HL-60/S4 treated with phorbol 12-myristate 13-acetate at 8.2 ng/mL for 4 days and 3 days (cell line): ENCODE results near the gene JARID2.

Experiments
- in situ Hi-C: fragments of 300-500 bp; cut with MboI; formaldehyde crosslinking; loops from 2 replicates; pipeline ENCODE4 v1.15.0; 2022; ENCODE audit warnings: low sequenced_read_pairs

The JARID2 gene

DNA sequence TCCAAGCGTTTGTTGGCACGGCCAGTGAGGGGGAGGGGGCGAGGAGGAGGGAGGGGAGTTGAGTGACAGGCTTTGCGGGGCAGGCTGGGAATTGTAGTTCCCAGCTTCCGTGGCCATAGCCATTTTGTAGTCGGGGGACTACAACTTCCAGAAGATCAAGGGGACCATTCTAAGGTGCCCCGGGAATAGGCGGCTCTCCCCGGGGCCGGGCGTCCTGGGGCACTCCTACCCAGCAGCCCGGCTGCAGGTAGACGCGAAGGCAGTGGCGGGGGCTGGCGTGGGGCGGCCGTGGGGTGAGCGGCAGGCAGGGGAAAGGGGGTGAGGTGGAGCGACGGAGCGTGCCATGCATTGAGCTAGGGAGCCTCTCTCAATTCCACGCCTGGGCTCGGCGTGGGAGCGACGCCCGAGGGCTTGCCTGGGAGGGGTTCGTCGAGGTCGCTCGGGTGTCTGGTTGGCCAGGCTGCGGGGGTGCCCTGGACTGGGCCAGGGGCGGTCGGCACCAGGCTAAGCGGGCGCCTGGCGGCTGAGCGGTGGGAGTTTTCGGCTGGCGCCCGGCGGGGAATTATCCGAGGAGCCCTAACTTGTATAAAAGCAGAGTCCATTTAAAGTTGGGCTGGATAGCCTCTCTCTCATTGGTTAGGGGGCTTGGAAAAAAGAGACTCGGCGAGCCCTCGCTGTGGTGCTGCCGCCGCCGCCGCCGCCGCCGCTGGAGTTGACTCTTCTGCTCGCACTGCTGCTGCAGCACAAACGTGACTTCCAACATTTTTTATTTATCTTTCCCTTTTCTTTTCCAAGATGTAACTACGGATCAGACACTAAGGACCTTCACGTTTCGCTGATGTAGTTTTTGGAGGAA, at the start of gene JARID2:
Gene JARID2 (plus strand): TSS at position 709 of the 856 bp plus-strand sequence. CDS start 471 bp downstream, outside the sequence.
- in situ Hi-C loops: no loop called here

- in situ Hi-C loops: no loop called here
Observed at GRCh38 chr6:15200087-15200486, 45.8 kb upstream of the JARID2 start.

DNA sequence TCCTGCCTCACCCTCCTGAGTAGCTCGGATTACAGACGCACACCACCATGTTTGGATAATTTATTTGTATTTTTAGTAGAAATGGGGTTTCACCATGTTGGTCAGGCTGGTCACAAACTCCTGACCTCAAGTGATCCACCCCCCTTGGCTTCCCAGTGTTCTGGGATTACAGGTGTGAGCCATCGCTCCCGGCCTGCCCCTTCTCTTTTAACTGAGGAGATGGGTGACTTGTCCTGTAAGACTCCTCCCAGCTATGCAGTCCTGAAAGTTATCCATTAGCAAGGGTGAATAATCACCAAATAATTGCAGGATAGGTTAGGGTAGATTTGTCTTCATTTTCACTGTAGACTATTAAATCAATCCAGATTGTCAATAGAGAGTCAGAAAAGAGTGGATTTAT, 40.5 kb upstream of the JARID2 start:
- in situ Hi-C loops: no loop called here

DNA sequence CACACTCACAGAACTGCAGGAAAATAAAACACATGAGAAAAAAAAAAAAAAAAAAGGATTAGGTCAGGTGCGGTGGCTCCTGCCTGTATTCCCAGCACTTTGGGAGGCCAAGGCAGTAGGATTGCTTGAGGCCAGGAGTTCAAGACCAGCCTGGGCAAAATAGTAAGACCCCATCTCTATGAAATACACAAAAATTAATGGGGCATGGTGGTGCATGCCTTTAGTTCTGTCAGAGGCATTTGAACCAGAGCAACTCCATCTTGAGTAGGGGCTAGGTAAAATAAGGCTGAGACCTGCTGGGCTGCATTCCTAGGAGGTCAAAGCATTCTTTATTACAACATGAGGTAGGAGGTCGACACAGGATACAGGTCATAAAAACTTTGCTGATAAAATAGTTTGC, 39.0 kb upstream of the JARID2 start:
- in situ Hi-C loops: no loop called here

DNA sequence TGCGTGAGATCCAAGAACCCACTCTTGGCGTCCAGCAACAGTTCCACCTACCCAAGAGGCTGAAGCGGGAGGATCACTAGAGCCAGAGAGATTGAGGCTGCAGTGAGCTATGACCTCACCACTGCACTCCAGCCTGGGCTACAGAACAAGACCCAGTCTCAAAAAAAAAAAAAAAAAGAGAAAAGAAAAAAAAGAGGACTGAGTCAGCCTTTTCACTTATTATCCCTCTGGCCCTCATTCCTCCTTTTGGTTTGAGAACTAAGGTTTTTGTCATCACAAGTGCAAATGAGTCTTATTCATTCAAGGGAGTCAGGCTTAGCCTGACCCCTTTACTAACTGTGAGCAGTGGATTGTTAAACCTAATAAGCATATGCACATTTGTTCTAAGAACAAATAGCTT, 37.9 kb upstream of the JARID2 start:
- in situ Hi-C loops: no loop called here

DNA sequence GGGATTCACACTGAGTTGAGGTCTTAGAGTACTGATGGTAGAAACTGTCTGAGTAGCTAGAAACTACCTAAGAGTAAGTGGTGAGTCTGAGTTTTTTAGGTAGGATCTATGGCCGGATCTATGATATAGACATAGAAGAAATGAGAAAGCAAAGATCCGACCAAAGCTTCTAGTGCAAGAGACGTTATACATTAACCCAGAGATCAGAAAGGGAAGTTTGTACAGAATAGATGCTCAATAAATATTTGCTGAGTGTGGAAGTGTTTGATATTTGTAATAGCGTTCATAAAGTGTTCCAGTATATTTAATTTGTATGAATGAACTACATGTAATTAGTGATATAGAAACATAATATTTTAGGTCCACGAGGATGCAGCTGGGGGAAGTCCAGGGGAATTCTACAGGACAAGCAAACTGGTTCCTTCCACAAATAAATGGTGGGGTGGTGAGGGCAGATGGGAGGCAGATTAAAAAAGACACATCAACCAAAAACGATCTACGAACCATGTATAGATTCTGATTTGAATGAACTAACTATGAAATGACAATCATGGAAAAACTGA, 31.9 kb upstream of the JARID2 start:
- in situ Hi-C loops: no loop called here

DNA sequence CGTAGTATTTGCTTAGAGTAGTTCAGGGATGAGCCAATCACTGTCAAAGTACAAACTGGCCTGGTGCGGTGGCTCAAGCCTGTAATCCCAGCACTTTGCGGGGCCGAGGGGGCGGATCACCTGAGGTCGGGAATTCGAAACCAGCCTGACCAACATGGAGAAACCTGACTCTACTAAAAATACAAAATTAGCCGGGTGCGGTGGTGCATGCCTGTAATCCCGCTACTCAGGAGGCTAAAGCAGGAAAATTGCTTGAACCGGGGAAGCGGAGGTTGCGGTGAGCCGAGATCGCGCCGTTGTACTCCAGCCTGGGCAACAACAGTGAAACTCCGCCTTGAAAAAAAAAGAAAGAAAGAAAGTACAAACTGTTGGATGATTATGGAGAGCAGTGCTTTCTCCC, 27.5 kb upstream of the JARID2 start:
- in situ Hi-C loops: no loop called here

GRCh38 chr6:15220062-15220461, 25.8 kb upstream of the JARID2 start:
- in situ Hi-C loops: no loop called here

- in situ Hi-C loops: no loop called here
Observed at GRCh38 chr6:15227827-15228318, 18.0 kb upstream of the JARID2 start.

- in situ Hi-C loops: no loop called here
Observed at GRCh38 chr6:15230827-15231226, 15.0 kb upstream of the JARID2 start.

DNA sequence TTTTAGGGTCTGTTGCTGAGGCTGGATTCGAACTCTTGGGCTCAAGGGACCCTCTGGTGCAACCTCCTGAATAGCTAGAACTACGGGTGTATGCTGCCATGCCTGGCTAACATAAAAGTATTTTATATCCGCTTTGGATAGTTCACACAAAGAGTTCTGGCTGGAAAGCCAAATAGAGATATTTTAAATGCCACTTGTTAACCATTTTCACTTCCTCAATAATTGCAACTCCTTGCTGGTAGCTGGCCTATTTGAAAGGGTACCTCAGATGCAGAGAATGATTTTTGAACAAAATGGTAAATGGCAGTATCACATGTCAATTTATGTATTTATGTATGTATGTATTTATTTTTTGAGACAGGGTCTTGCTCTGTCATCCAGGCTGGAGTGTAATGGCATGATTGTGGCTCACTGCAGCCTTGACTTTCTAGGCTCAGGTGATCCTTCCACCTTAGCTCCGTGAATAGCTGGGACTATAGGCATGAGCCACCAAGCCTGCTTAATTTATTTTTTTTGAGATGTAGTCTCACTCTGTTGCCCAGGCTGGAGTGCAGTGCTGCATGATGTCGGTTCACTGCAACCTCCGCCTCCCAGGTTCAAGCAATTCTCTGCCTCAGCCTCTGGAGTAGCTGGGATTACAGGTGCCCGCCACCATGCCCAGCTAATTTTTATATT, 12.9 kb upstream of the JARID2 start:
- in situ Hi-C loops: no loop called here

- in situ Hi-C loops: no loop called here
Observed at GRCh38 chr6:15234068-15234758, 11.7 kb upstream of the JARID2 start.

DNA sequence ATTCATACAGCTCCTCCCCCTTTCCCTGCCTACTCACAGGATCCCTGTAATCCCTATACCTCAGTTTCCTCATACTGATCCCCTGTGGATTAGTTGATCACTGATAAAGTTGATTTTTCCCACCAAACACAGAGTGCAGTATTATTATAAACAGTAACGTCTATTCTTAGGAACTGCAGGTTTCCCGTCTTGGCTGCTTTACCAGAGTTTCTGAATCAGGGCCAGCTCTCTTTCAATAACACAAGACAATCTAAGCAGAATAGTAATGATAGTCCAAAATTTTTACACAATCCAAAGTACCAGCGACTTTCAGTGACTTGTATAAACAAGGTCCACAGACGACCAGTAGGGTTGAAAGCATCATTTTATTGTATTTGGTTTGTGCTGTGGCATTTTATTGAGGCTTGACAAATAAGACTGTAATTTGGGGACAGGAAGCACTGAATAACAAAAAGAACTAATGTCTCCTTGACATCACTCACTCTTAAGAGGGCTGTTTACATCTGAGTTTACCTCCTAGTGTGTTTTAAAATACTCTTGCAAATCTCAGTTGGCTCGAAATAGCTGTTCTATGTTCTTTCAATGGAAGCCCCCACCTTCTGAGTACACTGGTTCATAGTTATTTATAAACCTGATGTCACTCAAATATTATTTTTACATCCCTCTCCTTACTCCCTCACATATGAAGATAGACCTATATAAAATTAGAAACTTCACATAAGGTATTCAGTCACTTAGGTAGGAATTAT, 6.1 kb upstream of the JARID2 start:
- in situ Hi-C loops: no loop called here

- in situ Hi-C loops: no loop called here
Observed at GRCh38 chr6:15242503-15242902, 3.4 kb upstream of the JARID2 start.

- in situ Hi-C loops: no loop called here
Observed at GRCh38 chr6:15242937-15243614, 2.8 kb upstream of the JARID2 start.

GRCh38 chr6:15243910-15244619, 1.8 kb upstream of the JARID2 start:
- in situ Hi-C loops: no loop called here

GRCh38 chr6:15244620-15245360, 1.1 kb upstream of the JARID2 start:
- in situ Hi-C loops: no loop called here

DNA sequence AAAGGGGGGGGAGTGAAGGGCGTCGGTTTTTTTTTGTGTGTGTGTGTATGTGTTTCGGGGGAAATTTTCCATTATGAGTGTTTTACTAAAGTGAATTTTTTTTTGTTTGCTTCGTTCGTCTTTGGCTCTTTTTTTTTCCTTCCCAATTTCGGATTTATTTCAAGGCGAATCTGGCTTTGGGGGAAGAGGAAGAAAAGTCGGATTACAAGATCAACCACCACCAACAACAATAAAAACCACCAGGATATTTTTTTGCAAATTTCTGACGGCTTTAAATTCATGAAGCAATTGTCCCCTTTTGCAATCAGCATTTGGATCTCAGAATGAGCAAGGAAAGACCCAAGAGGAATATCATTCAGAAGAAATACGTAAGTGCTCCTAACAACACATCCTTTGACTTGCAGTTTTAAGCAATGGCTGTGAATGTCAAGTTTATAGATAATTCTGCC, 372 bp downstream of the JARID2 start:
- in situ Hi-C loops: no loop called here
